Stimulated activated CD4-positive, alpha-beta T cell treated with anti-CD3 and anti-CD28 coated beads, Interleukin-12 subunit alpha, Interleukin-12 subunit beta, amount 100 ng/mL, for 24 hours (primary cell): Measurements from ENCODE around the gene RAB23.

Experiments
- DNase-seq, 2 experiments: peaks; one replicate each; pipeline ENCODE4 v3.0.0-alpha.2; 2020; ENCODE audit warnings: low read depth in 2 of 2

RAB23 gene

GRCh38 chr6:57221936-57222742 lies at the start of gene RAB23:
RAB23 (minus strand) TSS chr6:57222307; CDS start chr6:57210380, 11,927 bp downstream.
- peak; percentile 71 to 74 for DNase-seq

- no peak for DNase-seq
Measured at GRCh38 chr6:57268294-57268640, 46.2 kb upstream of the RAB23 start.

GRCh38 chr6:57267586-57268293 lies 45.6 kb upstream of the RAB23 start:
- peak in 1 of 2 experiments; percentile 11 for DNase-seq

- no peak for DNase-seq
Measured at GRCh38 chr6:57265755-57266221, 43.7 kb upstream of the RAB23 start.

GRCh38 chr6:57263739-57264138 lies 41.6 kb upstream of the RAB23 start:
- no peak for DNase-seq

DNA sequence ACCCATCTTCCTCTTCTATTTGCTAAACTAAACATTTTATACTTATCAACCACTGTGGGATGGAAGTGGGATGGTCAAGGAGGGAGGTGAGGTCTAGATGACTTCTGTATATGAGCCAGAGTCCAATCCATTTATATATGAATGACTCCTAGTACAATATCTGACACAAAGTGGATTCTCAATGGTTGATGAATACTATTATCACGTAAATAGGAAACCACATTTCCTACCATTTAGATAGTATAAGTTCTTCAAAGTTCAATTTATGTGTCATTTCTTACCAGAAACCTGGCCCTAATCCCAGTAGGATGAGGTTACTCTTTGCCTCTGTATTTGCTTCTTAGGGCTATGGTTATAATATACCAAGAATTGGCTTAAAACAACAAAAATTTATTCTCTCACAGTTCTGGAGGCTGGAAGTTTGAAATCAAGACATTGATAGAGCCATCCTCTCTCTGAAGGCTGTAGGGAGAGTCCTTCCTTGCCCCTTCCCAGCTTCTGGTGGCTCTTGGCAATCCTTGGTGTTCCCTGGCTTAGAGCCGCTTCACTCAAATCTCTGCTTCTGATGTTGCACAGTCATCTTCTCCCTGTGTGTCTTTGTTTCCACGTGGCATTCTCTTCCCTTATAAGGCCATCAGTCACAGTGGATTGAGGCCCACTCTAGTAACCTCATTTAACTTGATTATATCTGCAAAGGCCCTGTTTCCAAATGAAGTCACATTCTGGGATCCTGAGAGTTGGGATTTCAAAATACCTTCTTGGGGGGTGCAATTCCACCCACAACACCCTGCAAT lies 41.0 kb upstream of the RAB23 start:
- DNase-seq = no peak

DNA sequence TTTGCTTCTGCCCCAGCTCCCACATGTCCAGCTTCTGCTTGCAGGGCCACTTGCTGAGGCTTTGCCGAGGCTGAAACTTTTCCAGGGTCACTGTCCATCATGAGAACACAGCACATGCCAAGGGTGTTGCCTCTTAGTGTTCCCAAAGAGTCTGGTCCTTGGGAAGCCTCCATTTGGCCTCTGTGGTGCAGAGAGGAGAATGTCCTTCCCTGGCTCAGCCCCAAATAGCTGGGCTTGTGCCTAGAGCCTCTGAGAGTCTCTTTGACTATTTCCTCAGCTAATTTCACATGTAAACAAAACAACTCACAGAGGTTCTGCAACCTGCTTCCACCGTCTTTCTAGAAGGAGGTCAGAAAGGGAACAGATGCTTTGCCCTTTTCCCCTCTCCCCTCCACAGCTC lies 40.4 kb upstream of the RAB23 start:
- DNase-seq = no peak

- DNase-seq = no peak
Measured at GRCh38 chr6:57261926-57262325, 39.8 kb upstream of the RAB23 start.

GRCh38 chr6:57259064-57259463 lies 37.0 kb upstream of the RAB23 start:
- DNase-seq = no peak

- DNase-seq = no peak
Measured at GRCh38 chr6:57257911-57258541, 35.9 kb upstream of the RAB23 start.

GRCh38 chr6:57256541-57256940 lies 34.4 kb upstream of the RAB23 start:
- no peak for DNase-seq

DNA sequence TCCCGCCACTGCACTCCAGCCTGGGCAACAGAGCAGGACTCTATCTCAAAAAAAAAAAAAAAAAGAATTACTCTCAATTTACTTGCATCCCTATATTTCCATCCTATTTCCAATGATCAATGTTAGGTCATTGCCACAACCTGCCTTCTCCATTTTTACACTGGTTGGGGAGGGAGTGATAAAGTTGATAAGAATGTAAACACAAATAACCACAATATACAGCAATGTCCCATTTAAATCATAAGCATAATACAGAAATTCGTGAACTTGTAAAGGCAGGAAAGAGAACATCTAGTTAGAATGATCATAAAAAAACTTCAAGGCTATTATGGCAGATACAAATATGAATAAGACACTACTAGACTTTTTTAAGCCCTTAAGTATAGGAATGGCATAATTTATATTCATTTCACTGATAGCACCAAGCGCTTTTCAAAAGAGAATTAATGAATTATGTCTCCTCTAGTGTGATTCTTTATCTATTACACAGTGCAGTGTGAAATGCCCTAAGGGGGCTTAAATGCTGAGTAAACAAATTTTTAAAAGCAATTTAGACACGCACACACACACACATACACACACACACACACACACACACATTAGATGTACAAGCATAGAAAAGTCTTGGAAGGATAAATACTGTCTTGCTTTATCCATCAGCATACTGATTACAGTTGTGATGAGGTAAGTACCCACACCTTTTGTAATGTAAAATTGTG lies 33.5 kb upstream of the RAB23 start:
- DNase-seq = no peak

DNA sequence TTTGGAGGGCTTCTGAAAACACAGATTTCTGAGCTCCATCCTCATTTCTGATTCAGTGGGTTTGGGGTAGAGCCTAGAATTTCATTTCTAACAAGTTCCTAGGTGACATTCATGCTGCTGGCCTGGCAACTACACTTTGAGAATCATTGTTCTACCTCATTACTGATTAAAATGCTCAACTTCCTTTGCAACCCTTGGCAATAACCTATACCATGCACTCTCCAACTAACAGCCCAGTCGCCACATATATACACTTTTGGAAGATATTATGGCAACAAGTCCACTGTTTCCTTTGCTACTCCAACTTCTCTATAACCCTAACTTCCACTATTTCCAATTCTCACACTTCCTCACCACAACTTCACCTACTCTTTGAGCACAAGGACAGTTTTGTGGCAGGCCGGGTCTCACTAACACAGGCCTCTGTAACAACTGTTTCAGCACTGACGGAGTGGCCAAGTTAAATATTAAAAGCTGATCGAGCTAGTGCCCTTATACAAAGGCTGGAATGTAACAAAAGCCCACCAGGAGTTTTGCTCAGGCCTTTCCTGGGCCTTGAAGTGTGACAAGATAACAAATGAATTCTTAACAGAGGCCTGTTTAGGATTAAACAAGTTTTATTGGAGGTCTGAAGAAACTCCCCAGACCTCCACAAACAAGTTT lies 32.1 kb upstream of the RAB23 start:
- no peak for DNase-seq

DNA sequence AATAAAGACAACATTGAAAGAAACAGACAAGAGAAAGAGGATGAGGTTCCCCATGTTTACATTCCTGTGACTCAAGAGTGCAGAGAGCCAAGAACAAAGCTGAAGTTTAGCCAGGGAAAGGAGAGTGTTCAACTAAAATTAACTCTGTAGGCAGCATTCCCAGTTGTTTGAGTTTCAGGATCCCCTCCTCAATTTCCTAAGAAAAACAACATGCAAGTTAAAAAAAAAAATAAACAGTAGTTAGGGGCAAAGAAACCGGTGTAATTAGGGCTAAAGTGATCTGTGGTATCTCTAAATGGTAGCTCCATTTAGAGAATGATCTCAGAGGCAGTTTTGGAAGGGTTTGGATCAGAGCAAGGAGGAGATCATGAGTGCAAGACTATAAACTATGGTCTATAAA lies 30.9 kb upstream of the RAB23 start:
- DNase-seq = no peak

DNA sequence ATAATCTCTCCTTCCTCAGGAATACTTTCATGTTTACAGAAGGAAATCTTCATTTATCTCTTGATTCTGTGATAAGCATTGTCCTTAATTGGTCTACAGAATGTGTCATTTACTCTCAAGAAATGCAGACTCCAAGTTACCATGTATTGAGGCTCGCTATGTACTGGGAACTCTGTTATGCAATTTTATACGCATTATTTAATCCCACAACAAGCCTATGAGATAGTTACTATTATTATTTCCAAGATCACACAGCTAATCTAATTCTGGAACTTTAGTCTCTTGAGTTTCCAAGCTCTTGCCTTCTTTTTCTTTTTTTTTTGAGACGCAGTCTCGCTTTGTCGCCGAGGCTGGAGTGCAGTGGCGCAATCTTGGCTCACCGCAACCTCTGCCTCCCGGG lies 30.0 kb upstream of the RAB23 start:
- no peak for DNase-seq

GRCh38 chr6:57250348-57250747 lies 28.2 kb upstream of the RAB23 start:
- no peak for DNase-seq

- DNase-seq = no peak
Measured at GRCh38 chr6:57248311-57248895, 26.3 kb upstream of the RAB23 start.

DNA sequence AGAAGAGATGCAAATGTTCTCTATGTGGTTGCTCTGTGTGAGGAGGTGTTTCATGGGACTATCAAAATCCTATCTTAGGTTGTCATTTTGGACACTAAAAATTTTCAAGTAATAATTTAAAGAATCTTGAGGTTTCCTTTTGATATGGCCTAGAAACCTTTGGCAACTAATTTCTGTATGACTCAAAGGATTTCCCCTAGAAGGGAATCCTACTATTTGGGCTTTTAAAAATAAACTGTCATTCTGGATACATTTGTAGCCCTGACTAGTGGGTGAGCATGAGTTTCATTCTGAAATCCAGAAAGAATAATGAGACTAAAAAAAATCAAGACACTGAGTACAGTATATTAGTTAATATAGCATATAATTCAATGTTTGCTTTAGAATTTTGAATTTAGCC lies 25.5 kb upstream of the RAB23 start:
- DNase-seq = no peak

- DNase-seq = no peak
Measured at GRCh38 chr6:57246307-57246706, 24.2 kb upstream of the RAB23 start.

DNA sequence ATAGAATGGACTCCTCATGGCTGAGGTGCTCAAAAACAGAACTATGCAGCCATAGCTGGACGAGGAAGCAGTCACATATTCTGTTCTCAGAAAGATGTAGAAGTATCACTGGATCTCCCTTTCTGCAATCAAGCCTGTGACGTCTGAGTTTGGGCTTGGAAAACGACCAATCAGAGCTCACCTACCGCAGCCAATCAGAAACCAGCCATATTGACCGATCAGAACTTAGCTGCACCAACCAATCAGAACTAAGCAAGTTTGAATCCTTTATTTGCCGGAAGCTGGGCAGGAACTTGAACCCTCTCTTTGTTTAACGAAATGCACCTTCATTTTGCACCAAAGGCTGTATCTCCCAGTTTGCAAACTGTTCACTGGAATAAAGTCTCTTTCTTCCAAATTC lies 21.8 kb upstream of the RAB23 start:
- no peak for DNase-seq
